SIG-M5 treated with dmso at 0.1 percent for 504 hours (cell line): ENCODE measurements around the gene ERRFI1.
"Not testable (repeated sequence)": the region's sequence is repeated elsewhere in the genome, so short reads cannot be mapped to it uniquely, and the experiment has no call there.

Experiments used
- DNase-seq: peaks from one replicate; lab custom pipeline; 2025; ENCODE audit not compliant: unreplicated experiment; lab: John Stamatoyannopoulos, UW

ERRFI1 gene, protein sequence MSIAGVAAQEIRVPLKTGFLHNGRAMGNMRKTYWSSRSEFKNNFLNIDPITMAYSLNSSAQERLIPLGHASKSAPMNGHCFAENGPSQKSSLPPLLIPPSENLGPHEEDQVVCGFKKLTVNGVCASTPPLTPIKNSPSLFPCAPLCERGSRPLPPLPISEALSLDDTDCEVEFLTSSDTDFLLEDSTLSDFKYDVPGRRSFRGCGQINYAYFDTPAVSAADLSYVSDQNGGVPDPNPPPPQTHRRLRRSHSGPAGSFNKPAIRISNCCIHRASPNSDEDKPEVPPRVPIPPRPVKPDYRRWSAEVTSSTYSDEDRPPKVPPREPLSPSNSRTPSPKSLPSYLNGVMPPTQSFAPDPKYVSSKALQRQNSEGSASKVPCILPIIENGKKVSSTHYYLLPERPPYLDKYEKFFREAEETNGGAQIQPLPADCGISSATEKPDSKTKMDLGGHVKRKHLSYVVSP

DNA sequence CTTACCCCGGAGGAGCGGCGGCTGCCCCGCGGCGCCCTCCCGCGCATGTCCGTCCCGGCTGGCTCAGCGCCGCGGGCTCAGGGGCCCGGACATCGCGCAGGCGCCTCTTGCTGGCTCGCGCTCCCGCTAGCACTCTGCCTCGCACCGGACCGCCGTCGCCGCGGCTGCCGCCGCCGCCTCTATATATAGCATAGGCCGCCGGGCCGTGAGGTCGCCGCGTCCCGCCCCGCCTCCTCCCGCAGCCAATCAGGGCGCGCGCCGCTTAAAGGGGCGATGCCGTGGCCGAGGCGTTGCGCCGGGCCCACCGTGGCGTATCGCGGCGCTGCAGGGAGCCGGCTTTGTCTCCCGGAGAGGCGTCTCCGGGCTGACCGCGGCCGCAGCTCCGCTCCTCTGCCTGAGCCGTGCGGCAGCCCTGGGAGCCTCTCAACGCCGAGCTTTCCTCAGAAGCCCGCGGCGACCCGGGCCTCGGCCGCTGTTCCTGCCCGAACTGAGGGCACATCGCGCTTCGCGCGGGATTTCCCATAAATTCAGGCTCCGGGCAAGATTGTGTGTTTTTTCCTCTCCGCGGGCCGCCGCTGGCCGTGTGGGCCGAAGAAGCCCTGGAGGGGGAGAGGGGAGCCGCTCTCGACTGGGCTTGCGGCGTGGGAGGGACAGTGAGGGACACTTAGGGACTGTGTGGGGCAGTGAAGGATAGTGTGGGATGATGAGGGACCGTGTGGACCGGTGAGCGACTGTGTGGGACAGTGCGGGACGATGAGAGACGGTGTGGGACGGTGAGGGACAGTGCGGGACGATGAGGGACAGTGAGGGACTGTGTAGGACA, at the start of gene ERRFI1:
ERRFI1 (minus strand) TSS at position 157 of the 823 bp plus-strand sequence. CDS start 10,690 bp downstream, outside the sequence.
- DNase-seq: peak; percentile 67

DNA sequence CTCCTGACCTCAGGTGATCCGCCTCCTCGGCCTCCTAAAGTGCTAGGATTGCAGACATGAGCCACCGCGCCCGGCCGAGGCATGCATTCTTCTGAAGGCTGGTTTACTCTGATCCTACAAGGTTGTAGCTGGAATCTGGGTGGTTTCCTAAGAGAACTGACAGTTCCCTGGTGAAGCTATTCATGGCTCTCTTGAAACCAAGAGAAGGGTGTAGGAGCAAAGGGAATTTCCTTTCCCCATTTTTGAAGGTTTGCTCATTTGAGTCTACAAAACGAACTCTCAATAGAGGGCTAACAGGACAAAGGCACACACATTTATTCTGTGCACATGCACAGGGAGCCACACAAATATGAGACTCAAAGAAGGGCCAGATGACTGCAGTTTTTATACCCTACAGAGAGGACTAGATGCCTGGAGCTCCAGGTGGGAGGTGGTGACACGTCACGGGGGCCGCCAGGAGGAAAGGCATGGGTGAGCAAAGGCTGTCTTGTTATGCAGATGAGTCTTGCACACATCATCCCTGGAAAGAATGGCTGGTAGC, 49.5 kb upstream of the ERRFI1 start:
- DNase-seq: no peak

DNA sequence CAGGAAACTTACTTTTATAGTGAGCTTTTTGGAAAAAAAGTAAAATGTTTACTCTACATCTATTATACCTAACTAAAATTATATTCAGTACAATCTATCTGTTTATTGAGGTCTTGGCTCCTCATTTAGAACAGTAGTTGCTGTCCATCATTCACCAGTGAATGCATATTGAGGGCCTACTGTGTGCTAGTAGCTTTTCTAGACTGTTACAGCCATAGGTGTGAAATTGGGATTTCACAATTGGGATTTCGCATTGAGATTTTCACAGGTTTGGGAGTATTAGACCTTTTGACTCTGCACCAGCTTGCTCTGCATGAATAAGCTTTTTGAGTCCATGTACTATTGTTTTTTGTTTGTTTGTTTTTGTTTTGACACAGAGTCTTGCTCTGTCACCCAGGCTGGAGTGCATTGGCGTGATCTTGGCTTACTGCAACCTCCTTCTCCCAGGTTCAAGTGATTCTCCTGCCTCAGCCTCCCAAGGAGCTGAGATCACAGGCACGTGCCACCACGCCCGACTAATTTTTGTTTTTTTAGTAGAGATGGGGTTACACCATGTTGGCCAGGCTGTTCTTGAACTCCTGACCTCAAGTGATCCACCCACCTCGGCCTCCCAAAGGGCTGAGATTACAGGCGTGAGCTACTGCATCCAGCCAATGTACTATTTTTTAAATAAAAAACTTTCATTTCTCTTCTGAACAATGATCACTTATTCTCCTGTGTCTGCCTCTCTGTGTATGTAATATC, 47.2 kb upstream of the ERRFI1 start:
- no peak for DNase-seq

DNA sequence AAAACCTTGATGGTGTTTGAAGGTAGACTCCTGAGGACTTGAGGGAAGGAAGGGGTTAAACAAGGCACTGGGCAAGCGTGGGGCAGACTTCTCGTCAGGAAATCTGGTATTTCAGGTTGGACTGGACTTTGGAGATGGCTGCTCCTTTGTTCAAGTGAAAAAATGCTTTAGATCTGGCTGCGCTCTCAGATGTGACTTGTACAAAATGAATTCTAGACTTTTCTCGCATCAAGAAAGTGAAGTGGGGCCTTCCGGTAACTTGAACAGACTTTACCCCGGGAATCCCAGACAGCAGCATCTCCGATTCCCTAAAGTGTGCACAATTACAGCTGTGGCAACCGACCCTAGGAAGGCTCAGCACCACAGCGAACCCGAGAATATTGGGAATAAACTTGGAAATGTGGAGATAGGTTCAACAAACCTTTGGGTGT, 44.3 kb upstream of the ERRFI1 start:
- peak; percentile 42 for DNase-seq

DNA sequence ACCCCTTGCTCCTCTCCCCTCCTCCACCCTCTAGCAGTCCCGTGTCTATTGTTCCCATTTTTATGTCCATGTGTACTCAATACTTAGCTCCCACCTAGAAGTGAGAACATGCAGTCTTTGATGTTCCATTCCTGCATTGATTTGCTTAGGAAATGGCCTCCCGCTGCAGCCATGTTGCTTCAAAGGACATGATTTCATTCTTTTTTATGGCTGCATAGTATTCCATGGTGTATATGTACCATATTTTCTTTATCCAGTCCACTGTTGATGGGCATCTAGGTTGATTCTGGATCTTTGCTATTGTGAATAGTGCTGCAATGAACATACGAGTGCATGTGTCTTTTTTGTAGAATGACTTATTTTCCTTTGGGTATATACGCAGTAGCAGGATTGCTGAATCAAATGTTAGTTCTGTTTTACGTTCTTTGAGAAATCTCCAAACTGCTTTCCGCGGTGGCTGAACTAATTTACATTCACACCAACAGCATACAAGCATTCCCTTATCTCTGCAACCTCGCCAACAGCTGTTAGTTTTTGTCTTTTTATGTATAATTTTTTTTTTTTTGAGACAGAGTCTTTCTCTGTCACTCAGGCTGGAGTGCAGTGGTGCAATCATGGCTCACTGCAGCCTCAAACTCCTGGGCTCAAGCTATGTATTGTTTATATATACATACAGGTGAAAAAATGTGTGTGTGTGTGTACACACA, 43.7 kb upstream of the ERRFI1 start:
- DNase-seq: not testable (repeated sequence)

DNA sequence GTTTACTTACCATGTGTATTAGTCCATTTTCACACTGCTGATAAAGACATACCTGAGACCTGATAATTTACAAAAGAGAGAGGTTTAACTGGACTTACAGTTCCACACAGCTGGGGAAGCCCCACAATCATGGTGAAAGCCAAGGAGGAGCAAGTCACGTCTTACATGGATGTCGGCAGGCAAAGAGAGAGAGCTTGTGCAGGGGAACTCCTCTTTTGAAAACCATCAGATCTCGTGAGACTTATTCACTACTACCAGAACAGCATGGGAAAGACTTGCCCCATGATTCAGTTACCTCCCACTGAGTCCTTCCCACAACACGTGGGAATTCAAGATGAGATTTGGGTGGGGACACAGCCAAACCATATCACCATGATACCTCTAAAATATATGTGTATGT, 39.3 kb upstream of the ERRFI1 start:
- no peak for DNase-seq

DNA sequence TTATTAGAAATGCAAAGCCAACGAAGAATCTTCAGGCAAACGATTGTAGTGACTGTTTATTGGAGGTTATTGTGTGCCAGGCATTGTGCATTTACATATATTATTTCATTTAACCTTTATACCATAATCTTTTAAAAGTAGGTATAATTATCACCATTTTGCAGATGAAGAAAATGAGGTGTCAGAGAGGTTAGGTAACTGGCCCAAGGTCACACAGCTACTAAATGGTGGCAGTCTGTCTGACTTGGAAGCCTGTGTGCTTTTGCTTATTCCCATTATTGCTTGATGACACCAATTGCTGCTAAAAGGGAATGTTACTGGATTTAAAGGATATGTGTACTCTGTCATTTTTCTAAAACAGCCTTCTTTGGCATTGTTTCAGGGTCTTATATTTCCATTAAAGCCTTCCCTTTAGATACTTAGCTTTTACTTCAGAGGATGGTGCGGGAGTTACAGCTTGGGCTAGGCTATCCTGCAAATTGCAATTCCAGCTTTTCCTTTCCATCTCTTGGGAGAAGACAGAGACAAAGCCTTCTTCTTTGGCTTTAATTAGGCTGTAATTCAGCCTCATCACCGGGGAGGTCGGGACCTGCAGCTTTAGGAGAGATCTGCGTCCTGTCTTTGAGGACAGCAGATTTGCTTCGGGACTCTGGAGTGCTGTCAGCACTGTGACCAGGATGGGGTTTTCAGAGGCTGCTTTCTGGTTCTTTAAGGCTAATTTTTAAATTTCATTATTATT, 37.4 kb upstream of the ERRFI1 start:
- no peak for DNase-seq

DNA sequence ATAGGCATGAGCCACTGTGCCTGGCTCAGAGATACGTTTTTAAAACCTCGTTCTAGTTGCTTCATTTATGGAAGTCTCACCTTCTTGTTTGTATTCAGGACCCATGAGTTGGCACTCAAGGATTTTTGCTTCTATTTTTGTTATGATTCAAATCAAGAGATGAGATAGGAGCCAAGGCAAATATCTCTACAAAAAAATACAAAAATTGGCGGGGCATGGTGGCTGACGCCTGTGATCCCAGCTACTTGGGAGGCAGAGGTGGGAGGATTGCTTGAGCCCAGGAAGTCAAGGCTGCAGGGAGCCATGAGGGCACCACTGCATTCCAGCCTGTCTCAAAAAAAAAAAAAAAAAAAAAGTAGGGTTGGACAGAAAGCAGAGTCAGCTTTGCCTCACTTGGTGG, 36.8 kb upstream of the ERRFI1 start:
- no peak for DNase-seq

DNA sequence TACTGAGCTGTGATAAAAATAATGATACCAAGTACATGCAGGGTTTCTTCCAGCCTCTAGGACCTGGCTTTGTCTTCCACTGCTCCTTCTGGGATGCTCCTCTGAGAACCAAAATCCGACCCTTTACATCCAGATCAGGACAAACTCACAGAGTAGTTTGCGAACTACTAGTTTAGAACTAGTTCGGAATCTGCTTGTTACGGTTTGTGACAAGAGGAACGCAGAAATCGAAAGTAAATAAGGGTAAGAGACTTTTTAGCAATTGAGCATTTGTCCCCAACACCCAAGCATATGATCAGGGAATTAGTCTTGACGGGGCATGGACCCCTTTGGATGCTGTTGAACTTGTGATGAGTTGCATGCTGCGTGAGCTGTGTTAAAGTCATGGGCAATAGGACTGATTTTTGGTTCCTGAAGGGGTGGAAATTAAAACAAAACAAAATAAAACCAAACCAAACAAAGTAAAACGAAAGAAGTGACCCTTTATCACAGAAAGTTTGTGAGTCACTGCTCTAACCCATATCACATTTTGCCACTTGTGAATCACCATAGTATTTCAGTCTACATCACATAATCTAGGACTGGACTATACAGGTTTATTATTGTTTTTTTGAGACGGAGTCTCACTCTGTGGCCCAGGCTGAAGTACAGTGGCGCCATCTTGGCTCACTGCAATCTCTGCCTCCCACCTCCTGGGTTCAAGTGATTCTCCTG, 35.7 kb upstream of the ERRFI1 start:
- no peak for DNase-seq

DNA sequence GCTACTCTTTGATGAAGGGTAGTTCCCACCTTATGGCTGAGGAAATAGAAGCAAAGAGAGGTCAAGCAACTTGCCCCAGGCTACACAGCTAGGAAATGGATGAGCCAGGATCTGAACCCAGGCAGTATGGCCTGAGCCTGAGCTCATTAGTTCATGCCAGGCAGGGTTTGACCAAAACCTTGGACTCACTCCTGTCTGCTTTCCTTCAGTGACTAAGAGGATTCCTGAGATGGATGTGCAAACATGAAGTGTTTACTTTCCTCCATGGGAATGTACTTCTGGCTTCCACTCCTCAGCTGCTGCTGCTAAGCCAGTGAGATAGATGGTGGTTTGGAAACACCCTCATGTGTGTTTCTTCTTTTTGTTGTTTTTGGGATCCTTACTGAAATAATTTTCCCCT, 35.1 kb upstream of the ERRFI1 start:
- DNase-seq: peak; percentile 49

DNA sequence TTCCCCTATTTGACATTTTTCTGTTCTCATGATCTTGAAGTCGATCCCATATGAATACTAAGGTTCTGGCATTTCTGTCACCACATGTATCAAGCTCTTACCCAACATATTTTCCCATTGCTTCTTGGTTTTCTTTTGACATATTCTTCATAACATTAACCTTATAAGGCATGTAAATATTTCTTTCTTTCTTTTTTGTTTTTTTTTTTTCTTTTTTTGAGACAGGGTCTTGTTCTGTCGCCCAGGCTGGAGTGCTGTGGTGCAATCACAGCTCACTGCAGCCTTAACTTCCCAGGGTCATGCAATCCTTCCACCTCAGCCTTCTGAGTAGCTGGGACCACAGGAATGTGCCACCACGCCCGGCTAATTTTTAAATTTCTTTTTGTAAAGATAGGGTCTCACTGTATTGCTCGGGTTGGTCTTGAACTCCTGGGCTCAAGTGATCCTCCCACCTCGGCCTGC, 33.1 kb upstream of the ERRFI1 start:
- no peak for DNase-seq

DNA sequence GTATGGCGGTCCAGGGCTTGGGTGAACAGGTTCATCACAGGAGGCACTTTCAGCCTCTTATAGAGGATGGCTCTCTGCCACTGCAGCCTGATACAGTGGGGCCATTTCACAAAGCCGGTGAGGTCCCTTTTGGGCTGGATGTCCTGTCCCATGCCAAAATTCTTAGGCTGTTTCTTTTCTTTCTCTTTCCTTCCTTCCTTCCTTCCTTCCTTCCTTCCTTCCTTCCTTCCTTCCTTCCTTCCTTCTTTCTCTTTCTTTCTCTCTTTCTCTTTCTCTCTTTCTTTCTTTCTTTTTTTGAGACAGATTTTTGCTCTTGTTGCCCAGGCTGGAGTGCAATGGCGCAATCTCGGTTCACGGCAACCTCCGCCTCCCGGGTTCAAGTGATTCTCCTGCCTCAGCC, 31.7 kb upstream of the ERRFI1 start:
- not testable (repeated sequence) for DNase-seq

DNA sequence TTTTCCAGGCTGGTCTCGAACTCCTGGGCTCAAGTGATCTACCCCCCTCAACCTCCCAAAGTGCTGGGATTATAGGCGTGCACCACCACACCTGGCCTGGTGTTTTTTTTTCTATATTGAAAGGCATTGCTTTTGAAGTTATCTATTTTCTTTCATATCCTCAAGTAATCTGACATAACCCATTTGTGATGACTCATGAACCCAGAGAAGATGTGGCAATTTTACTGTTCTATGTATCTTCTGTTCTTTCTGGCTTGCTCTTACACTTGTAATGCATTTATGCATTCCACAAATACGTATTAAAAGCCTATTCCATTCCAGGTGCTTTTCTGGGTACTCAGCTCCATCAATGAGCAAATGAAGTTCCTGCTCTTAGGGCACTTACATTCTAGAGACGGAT, 29.9 kb upstream of the ERRFI1 start:
- peak; percentile 44 for DNase-seq

DNA sequence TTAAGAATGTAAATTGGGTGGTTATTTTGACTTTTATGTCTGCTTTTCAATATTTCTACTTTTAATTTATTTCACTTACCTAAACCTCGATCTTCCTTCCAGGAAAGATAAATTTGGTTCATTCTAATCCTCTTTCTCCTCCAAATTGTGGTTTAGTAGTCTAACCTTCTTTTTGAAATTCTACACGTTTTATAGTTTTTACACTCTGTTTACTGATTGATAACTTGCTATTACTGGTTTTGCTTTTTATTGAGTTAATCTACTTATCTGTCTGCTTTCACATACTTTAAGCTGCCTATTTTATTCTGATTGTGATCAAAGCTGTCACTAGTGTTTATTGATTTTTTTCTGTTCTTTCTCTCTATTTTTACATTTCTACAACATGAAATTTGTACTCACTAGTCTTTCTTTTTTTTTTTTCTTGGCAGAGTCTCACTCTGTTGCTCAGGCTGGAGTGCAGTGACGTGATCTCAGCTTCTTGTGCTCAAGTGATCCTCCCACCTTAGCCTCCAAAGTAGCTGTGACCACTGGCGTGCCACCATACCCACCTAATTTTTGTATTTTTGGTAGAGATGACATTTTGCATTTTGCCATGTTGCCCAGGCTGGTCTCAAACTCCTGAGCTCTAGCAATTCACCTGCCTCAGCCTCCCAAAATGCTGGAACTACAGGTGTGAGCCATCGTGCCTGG, 27.9 kb upstream of the ERRFI1 start:
- no peak for DNase-seq

DNA sequence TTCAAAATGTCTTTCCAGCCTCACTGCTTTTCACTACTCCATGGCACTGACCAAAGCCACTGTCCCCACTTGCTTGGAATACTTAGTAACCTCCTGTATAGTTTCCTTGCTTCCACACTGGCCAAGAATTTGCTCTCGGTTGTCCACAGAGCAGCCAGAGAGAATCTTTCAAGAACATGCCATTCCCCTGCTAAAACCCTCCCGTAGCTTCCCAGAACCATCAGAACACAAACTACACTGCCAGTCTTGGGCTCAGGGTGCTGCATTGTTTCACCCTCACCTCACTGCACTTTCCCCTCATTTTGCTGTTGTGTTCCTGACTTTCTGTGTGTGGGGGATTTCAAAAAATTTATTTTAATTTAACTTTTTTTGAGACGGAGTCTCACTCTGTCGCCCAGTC, 25.5 kb upstream of the ERRFI1 start:
- DNase-seq: no peak

DNA sequence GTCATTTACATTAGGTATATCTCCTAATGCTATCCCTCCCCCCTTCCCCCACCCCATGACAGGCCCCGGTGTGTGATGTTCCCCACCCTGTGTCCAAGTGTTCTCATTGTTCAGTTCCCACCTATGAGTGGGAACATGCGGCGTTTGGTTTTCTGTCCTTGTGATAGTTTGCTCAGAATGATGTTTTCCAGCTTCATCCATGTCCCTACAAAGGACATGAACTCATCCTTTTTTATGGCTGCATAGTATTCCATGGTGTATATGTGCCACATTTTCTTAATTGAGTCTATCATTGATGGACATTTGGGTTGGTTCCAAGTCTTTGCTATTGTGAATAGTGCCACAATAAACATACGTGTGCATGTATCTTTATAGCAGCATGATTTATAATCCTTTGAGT, 23.1 kb upstream of the ERRFI1 start:
- DNase-seq: not testable (repeated sequence)

DNA sequence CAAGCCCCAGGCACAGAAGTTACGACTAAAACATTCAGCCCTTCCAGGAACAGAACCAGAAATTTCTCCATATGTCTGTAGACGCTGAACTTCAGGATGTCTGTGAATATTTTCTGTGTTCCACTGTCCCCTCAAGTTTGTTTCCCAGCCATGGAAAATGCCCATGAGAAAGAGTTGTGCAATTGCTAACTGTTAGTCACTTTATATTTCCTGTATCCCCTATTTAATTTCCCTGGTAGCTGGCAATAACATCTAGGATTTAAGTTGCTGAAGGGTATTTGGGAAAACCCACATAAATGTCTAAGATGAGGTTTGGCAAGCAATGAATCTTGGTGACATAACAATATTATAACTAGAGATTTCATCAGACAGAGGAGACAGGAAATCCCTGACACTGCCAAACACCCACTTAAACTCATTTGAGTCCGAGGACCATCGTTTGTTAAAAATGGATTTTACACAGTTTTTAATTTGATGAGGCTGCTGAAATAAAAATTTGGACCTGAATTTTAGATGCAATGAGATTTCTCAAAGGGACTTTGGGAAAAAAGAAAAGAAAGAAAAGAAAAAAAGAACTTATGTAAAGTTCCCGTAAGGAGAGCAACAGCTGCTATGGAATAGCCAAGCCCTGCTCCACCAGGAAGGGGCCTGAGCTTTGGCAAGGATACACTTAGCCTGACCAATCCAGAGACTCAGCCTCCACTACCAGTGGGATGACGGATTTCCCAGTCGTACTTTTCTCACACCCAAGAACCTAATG, 21.8 kb upstream of the ERRFI1 start:
- DNase-seq: no peak

DNA sequence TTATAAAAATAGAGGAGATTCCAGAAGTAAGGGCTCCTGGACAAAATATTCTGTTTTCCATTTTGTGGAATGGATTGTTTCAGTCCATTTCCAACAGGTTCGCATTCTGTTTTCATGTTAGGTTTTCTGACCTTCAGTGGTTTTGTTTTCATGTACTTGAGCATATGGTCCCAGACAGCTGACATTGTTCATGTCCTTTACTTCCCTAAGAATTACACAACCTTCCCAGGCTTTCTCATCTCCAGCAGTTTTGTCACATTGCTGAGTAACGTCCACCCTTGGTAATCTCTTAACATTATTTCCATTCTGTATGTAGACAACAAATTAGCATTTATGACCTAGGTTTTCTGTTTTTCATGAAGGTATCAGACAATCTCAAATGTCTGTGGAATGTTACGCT, 21.0 kb upstream of the ERRFI1 start:
- peak; percentile 7 for DNase-seq
